NCI-H1930 (cell line): Measurements from ENCODE around the gene NDUFAF8.
"Not testable (repeated sequence)": the region's sequence is repeated elsewhere in the genome, so short reads cannot be mapped to it uniquely, and the experiment has no call there.

Experiments used
- DNase-seq, 2 experiments: peaks; one replicate each; lab custom pipeline; 2025; lab: John Stamatoyannopoulos, UW

The NDUFAF8 gene

DNA sequence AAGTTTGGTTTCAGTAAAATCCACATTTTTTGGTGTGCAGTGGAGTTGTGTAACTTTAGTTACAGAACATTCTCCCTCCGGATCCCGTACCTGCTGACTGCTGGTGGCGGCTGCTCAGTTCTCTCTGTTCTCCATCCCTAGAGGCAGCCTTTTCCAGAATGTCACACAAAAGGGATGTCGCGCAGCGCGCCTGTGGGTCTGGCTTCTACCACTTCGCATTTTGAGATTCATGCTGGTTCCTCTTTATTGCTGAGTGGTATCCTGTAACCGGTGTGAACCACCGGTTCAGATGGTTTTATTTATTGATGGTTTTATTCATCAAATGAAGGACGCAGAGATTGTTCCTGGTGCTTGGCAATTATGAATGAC lies 15.4 kb upstream of the NDUFAF8 start:
- peak; percentile 37 to 52 for DNase-seq

DNA sequence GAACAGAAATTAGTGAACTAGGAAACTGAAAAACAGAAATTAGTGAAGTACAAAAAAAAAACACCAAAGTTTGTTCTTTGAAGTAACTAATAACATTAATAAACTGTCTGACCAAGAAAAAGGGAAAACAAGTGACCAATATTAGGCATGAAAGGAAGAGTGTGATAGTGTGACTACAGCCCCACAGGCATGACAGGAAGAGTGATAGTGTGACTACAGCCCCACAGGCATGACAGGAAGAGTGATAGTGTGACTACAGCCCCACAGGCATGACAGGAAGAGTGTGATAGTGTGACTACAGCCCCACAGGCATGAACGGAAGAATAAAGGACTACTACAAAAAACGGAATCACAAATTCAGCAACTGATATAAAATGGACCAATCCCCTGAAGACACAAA lies 11.5 kb upstream of the NDUFAF8 start:
- DNase-seq, result not testable (repeated sequence)

DNA sequence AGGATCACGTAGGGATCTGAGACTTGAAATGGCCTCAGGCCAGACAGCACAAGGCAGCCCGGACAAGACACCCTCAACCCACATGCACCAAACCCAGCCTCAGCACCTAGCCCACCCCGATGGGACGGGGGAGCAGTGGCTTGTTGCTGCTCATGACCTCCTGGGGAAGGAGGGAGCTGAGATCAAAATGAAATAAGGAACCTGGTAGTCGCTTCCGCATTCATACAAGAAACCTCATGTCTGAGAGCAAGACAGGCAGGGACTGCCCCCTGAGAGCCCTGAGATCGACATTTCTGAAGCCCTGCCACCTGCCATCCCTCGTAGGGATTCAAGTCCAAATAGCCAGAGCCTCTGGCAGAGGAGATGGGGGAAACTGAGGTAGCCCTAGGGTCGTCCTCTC lies 10.7 kb upstream of the NDUFAF8 start:
- no peak for DNase-seq

DNA sequence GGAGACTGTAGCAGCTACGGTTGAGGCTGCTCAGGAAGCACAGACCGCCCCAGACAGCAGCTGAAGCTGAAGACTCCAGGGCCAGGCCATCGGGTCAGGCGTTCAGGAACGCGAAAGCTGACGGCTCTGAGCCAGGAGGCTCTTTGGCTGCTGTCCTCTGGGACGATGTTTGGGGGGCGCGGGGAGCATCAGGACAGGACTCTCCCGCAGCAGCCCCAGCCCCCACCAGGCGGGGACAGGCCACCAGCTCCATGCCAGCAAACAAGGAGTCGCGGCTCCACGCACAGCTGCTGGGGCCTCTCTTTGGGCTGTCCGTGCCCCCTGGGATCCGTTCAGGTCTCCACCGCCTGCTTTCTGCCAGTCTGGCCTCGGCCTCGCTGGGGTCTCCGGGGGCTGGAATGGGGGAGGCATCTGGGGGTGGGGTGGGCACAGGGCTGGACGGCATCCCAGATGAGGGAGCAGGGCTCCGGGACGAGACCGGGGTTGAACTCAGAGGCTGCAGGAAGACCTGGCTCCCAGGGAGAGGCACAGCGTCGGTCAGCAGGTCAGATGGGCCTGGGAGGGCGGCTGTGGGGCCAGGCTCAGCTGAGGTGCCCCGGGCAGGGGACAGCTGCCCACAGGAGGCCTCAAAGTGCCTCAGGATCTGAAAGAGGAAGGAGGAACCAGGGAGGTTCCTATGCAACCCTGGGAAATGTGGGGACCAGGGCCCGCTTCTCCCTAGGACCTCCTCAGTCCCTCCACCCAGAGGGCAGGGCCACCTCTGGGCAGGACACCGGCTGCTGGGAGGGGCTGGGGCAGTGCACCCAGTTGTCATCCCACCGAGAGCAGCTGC lies 10.1 kb upstream of the NDUFAF8 start:
- no peak for DNase-seq

GRCh38 chr17:81229666-81229920 lies 9.5 kb upstream of the NDUFAF8 start:
- no peak for DNase-seq

DNA sequence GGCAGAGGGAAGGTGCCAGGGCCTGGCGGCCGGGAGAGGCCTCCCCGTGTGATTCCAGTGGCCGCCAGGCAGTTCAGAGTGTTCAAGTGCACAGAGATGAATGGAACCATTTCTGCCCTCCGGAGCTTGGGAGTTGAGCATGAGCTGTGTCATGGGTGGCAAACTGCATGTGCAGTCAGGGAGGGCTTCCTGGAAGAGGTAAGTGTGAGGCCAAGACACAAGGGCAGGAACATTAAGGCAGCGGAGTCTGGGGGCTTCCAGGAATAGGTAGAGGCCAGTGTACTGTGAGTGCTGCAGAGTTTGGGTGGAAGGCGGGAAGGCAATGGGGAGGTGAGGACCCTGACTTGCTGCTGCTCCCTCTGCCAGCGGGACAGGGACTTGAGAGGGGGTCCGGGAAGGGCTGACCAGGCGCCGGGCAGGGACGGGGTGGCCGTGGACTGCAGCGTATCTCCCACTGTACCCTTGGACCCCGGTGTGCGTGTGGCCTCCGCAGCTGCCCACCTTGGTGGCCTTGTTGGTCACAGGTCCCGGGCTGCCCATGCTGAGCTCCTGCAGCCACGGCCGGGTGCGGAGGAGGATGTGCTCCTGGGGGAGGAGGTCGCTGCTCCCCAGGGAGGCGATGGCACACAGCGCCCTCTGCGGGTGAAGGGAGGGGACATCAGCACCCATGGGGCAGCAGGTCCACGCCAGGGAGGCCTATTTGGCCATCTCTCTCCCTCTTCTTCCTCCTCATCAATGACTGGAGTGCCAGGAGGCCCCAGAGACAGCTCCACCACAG lies 8.9 kb upstream of the NDUFAF8 start:
- DNase-seq, result peak in 1 of 2 experiments; percentile 38

GRCh38 chr17:81231121-81231645 lies 7.9 kb upstream of the NDUFAF8 start:
- no peak for DNase-seq

GRCh38 chr17:81231766-81232581 lies 7.1 kb upstream of the NDUFAF8 start:
- DNase-seq, result no peak

DNA sequence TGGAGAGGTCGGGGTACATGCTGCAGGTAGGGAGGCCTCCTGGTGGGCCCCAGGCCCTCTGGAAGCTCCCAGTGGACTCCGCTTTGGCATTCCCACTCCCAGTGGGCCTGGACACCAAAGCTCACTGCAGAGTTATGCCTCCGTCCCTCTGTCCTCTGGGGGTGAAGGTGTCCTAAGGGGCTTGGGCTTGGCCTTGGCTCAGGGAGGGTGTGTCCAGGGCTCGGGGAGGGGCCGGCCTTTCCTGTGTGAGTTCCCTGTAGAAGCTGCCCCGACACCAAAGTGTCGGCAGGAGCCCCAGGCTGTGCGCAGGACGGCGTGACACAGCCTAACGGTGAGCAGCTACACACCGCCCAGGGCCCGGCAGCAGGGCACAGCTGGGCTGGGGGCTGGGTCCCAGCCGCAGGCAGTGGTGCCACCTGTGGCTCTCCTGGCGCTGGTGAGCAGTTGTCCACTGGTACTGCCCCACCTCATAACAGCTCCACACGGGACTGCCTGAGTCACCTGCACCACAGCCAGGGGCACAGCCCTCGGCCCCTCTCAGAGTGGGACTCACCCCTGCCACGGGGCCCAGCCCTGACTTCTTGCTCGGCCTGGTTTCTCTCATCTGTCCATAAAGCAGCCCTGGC lies 6.4 kb upstream of the NDUFAF8 start:
- DNase-seq, result no peak

GRCh38 chr17:81233316-81233715 lies 5.8 kb upstream of the NDUFAF8 start:
- DNase-seq, result no peak

GRCh38 chr17:81233811-81234505 lies 5.2 kb upstream of the NDUFAF8 start:
- no peak for DNase-seq

DNA sequence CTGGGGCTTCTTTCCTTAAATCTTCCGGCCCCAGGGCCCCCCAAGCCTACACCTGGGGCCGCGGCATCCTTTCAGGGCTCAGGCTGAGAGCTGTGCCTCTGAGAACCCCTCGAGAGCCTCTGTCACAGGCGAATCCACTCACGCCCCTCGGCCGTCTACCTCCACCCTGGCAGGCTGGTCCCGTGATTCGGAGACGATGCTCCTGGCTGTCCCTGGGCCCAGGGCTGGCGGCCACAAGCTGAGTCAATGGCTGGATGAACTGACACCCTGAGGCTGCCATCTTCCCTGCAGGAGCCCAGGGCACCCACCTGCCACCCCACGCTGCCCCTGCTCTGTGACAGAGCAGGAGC lies 4.6 kb upstream of the NDUFAF8 start:
- no peak for DNase-seq

- DNase-seq, result no peak
Measured at GRCh38 chr17:81234940-81235821, 3.9 kb upstream of the NDUFAF8 start.

DNA sequence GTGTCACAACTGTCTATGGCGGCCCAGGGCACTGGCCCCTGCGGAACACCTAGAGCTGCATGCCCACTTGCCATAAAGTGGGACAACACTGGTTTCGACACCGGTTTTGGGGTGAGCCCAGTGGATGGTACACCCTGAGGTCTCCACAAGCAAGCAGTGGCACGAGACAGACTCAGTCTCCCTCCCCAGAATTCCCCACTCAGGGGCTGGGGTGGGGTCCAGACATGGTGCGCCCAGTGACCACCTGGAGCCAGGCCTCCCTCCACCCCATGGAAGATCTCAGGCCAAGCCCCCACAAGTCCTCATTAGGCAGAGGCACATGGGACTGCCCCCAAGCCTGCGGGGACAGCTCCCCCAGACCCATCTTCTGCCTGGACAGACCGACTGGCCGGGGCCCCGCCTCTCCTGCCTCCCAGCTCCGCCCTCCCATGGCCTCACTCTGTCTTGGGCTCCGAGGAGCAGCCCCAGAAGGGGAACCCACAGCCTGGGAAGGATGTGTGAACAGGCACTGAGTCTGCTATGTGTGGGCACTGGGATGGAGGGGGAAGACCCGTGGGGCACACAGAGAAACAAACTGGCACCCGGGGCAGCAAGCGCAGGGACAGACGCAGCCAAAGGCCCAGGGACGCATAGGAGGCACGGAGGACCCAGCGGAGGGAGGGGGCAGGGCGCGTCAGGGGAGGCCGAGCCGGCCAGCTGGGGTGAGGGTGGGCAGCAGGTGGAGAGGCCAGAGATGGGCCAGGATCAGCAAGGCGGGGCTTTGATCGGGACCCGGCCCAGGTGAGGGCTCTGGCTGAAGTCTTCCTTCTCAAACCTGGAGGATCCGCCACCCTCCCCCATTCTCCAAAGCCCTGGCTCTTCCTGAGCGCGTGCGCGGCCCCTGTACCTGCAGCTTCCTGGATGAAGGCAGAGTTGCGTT lies 3.0 kb upstream of the NDUFAF8 start:
- DNase-seq, result no peak

DNA sequence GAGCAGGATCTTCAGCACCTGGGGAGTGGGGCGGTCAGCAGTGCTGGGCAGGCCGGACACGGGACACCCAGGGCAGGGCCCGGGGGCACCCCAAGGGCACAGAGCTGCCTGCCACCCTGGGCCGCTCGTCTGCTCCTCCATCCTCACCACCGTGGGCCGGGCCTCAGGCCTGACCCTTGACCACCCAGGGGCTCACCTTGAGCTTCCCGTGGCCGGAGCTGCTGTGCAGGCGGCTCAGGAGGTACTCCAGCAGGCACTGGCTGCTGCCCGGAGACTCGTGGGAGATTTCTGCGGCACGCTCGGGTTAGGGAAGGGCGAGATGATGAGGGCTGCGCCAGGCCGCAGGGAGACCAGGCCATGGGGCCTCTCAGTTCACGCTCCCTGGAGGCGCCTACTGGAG lies 2.3 kb upstream of the NDUFAF8 start:
- no peak for DNase-seq

GRCh38 chr17:81237591-81238489 lies 1.3 kb upstream of the NDUFAF8 start:
- DNase-seq, result no peak

- DNase-seq, result no peak
Measured at GRCh38 chr17:81238490-81238814, 666 bp upstream of the NDUFAF8 start.

DNA sequence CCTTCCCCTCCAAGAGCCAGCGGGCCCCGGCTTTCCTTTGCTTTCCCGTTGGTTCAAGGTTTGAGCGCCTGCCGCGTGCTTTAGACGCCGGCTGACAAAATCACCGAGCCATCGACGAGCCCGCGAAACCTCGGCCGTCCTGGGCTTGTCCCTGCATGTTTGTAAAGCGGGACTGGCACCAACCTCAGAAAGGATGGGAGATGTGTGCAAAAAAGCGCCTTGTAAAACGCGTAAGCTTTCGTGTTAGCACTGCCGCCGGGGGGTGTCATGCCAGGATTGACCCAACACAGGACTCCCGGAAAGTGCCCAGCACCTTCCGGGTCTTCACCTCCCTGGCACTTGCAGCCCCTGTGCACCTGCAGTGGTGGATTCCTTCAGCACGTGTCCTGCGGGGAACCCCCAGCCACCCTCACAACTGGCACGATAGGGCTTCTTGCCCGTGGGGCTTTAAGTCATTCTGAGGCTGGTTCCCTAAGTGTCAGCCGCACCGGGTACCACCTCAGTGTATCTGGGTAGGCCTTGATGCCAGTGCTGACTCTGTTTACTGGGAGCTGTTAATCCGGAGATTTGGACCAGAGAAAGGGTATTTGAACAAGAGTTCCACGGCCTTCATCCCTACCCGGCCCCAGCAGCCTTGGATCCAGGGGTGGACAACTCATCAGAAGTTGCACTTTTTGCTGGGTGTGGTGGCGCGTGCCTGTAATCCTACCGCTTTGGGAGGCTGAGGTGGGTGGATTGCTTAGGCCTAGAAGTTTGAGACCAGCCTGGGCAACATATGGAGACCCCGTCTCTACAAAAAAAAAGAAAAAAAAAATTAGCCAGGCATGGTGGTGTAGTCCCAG lies 817 bp downstream of the NDUFAF8 start:
- DNase-seq, result no peak
